ENCODE data around the gene TNP2. TPM values are rescaled to one million over a fixed set of nuclear protein-coding genes. Genes with fewer than 3 reads are reported as not detected.
A peak's percentile ranks its signal among the peaks of the same experiment; 100 is the strongest.

TNP2 gene
- total RNA-seq, 1 experiment from 2014 or later = not detected

GRCh38 chr16:11249233-11250061 is 19.7 kb downstream of the TNP2 start:
- in situ Hi-C loops (cut with HindIII; ENCODE audit: low sequenced_read_pairs) = no loop called here
- no peak for DNase-seq (ENCODE audit: low spot score)

DNA sequence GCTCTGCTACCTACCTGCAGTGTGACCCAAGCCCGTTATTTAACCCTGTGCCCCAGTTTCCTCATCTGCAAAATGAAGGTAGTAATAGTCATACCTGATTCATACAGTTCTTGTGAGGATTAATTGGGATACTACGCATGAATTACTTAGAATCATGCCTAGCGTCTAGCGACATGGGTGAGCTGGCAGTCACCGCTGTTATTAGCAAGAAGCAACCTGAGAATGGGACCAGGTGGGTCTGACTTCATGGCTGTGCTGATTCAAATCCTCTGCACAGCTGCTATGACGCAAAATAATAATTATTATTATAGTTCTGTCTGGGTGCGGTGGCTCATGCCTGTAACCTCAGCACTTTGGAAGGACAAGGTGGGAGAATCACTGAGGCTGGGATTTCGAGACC is 21.0 kb downstream of the TNP2 start:
- DNase-seq (ENCODE audit: low spot score) = no peak
- in situ Hi-C loops (cut with HindIII; ENCODE audit: low sequenced_read_pairs) = no loop called here

DNA sequence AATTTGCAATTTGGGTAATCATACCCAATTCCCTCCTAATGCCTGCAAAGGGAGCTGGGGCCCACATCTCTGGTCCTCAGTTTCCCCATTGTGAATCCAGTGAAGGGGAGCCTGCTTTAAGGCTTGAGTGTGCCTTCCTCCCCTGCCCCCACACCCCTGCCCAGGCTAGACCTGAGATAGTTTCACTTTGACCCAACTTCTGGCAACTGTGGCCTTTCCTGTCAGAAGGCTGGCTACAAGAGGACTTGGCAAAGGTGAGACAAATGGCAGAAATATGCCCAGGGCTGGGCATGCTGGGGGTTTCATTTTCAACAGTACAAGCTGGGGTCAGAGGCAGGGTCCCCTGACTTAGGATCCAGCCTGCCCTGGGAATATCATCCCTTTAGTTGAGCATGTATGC is 23.1 kb downstream of the TNP2 start:
- in situ Hi-C loops (cut with HindIII; ENCODE audit: low sequenced_read_pairs) = no loop called here
- no peak for DNase-seq (ENCODE audit: low spot score)

- in situ Hi-C loops (cut with HindIII; ENCODE audit: low sequenced_read_pairs) = no loop called here
- DNase-seq (ENCODE audit: low spot score) = no peak
Observed at GRCh38 chr16:11245222-11245737, 23.8 kb downstream of the TNP2 start.

GRCh38 chr16:11242658-11243057 is 26.5 kb downstream of the TNP2 start:
- peak; percentile 91 for DNase-seq (ENCODE audit: low spot score)
- in situ Hi-C loops (cut with HindIII; ENCODE audit: low sequenced_read_pairs) = no loop called here

- in situ Hi-C loops (cut with HindIII; ENCODE audit: low sequenced_read_pairs) = no loop called here
- DNase-seq (ENCODE audit: low spot score) = no peak
Observed at GRCh38 chr16:11241480-11242204, 27.5 kb downstream of the TNP2 start.

DNA sequence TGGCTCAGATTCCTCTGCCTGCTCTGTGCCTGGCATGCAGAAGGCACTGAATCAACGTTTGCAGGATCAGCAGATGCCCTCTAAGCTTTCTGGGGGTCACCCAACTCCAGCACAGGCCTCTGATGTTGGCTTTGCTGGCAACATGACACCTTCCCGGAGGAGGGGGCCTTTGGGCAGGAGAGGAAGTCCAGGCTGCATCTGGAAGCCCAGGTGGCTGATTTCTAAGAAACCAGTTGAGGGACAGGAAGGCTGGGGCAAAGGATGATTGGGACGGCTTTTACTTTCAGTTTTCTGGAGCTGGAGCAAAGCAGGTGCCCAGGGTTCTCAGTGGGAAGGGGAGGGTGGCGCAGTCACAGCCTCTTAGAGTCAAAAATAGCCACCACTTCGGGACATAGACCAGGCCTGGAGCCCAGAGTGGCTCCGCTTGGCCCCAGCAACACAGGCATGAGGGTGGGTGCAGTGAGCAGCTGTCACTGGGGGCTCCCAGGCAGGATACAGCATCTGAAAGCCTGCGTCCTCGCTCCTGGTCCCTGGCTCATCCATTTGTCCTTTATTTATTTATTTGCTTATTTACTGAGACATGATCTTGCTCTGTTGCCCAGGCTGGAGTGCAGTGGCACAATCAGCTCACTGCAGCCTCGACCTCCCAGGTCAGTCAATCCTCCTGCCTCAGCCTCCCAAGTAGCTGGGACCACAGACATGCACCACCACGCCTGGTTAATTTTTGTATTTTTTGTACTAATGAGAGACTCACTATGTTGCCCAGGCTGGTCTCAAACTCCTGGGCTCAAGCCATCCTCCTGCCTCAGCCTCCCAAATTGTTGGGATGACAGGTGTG is 28.3 kb downstream of the TNP2 start:
- in situ Hi-C loops (cut with HindIII; ENCODE audit: low sequenced_read_pairs) = no loop called here
- no peak for DNase-seq (ENCODE audit: low spot score)

DNA sequence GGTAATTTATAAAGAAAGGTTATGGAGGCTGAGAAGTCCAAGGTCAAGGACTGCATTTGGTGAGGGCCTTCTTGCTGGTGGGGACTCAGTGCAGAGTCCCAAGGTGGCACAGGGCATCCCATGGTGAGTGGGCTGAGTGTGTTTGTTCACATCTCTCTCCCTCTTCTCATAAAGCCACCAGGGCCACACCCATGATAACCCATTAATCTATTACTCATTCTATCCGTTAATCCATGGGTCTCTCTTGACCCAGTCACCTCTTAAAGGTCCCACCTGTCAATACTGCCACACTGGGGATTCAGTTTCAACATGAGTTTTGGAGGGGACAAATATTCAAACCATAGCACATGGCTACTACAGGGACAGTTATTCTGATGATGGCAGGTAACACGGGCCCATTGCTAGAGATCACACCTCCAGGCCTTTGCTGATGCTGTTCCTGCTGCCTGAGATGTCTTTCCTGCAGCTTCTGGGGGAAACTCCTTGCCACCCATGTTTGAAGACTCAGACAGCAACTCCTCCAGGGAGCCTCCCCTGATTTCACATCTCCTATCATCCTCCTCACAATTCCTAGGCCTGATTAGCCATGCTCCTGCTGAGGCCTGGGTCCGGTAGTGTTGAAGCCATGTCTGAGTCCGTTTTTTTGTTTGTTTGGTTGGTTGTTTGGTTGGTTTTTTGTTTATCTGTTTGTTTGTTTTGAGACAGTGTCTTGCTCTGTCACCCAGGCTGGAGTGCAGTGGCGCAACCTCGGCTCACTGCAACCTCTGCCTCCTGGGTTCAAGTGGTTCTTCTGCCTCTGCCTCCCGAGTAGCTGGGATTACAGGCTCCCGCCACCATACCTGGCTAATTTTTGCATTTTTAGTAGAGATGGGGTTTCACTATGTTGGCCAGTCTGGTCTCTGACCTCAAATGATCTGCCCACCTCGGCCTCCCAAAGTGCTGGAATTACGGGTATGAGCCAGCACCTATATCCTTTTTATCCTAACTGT is 29.2 kb downstream of the TNP2 start:
- DNase-seq (ENCODE audit: low spot score) = no peak
- in situ Hi-C loops (cut with HindIII; ENCODE audit: low sequenced_read_pairs) = no loop called here

DNA sequence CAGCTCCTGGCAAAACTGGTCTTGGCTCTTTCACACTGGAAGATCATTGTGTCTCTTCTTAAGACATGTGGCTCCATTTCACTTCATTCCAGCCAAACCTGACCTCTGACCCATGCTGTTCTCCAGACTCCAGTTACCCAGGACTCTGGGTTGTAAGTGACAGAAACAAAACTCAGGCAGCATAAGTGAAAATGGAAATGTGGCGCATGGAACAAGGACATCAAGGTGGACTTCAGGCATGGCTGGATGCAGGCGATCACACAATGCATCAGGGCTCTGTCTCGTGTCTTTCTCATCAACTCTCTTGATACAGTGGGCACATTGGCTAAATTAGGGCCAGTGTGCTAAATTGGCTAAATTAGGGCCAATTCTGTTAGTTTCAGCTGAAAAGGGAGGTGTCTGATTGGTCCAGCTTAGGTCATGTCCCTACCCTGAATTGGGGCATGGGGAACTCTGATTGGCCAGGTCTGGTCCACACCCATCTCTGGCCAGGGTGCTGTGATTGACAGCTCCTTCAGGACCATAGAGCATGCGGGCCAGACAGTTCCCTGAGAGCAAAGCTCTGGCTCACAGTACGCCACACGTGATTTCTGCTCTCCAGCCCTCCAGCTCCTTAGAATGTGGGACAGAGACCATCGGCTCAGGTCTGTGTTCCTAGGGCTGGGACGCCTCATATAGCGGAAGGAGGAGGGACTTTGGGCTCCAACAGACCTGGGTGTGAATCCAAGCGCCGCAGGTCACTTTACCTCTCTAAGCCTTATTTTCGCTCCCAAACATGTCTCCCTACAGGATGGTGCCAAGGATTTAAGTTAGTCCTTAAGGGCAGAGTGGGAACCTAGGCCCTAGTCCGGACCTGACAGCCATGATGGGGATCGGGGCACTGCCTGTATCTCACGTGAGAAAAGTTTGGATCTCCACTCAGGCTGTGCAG is 30.6 kb downstream of the TNP2 start:
- DNase-seq (ENCODE audit: low spot score) = no peak
- in situ Hi-C loops (cut with HindIII; ENCODE audit: low sequenced_read_pairs) = no loop called here

DNA sequence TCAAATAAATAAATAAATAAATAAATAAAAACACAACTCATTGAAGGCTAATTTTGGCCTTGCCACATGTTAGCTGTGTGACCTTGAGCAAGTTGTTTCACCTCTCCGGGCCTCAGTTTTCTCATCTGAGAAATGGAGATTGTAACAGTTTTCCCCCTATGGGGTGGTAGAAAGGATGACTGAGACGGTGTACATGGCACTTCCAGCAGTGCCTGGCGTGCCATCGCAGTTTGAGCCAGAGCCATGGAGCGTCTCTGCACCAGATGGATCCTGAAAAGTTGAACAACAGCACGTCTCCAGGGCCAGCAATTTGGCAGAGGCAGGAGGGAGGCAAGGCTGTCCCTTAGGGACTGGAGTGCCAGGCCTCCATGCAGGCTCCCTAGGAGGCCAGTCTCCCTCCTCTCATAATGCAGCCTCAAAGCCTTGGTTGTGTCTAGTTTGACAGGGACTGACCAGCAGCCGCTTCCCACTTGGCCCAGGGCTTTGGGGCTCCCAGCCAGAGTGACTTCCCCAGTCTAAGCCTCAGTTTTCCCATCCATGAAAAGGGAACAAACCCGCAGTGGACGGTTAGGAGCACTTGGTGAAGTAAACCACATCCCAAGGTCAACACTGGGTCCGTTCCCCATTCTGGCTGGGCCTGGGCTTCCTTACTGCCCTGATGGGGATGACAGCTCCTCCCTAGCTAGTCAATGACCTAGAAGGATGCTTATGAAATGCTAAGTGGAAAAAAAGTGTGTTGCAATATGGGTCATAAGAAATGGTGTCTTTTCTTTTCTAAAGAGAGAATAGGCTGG is 32.5 kb downstream of the TNP2 start:
- no peak for DNase-seq (ENCODE audit: low spot score)
- in situ Hi-C loops (cut with HindIII; ENCODE audit: low sequenced_read_pairs) = no loop called here

DNA sequence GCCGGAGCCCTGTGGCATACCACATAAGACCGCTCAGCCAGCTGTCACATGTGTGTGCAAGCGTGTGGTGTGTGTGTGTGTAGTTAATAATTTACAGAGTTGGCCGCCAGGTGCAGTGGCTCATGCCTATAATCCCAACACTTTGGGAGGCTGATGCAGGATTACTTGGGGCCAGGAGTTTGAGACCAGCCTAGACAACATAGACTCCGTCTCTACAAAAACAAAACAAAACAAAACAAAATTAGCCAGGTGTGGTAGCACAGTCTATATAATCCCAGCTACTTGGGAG is 33.5 kb downstream of the TNP2 start:
- in situ Hi-C loops (cut with HindIII; ENCODE audit: low sequenced_read_pairs) = no loop called here
- DNase-seq (ENCODE audit: low spot score) = no peak

- in situ Hi-C loops (cut with HindIII; ENCODE audit: low sequenced_read_pairs) = no loop called here
- DNase-seq (ENCODE audit: low spot score) = no peak
Observed at GRCh38 chr16:11234884-11235702, 34.0 kb downstream of the TNP2 start.

DNA sequence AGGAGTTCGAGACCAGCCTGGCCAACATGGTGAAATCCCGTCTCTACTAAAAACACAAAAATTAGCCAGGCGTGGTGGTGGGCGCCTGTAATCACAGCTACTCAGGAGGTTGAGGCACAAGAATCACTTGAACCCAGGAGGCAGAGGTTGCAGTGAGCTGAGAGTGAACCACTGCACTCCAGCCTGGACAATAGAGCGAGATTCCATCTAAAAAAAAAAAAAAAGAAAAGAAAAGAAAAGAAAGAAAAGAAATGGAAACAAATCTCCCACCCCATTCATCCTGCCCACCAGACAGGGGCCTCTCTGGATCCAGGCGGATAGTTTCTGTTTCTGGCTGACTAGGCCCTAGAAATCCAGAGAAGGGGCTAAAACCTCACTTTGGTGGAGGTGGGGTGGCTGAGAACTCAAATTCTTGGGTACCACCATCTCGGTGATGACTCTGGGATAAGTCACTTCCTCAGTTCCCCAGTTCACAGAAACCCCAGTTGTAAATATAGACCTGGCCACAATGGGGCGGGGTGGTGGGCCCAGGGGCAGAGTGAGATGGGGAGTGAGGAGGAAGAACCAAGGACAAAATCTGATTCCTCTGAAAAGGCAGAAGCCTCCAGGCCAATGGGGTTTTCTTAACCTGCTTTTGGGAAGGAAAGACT is 35.3 kb downstream of the TNP2 start:
- in situ Hi-C loops (cut with HindIII; ENCODE audit: low sequenced_read_pairs) = no loop called here
- no peak for DNase-seq (ENCODE audit: low spot score)

GRCh38 chr16:11232852-11233726 is 36.0 kb downstream of the TNP2 start:
- in situ Hi-C loops (cut with HindIII; ENCODE audit: low sequenced_read_pairs) = no loop called here
- DNase-seq (ENCODE audit: low spot score) = peak; percentile 66
